ENCODE results near the gene SIM1.

GRCh38 chr6:100404051-100404450, 60.7 kb downstream of the SIM1 start:
- TF ChIP-seq CTCF (IDR thresholded peaks at IDR 0.05; ENCODE audit: insufficient read depth, low read depth, low read length) (no peak), EZH2 (IDR thresholded peaks at IDR 0.05; ENCODE audit: insufficient read depth, low read length) (no peak)

Data from astrocyte (in vitro differentiated cells and primary cell).